HEK293 (cell line): ENCODE results near the gene MTMR2.

Experiments
- CTCF ChIA-PET: fragments of 350-600 bp; formaldehyde crosslinking; extraction: SDS; loops from one replicate; lab custom pipeline; 2021; ENCODE audit warnings: antibody characterized with exemption; lab: Yijun Ruan, JAX
- POLR2A ChIA-PET: fragments of 300-600 bp; formaldehyde crosslinking; extraction: SDS; loops from one replicate; lab custom pipeline; 2020; ENCODE audit warnings: antibody characterized with exemption, inconsistent platforms; lab: Yijun Ruan, JAX
- H3K27ac ChIP-seq: fragments of 200-500 bp; sonication (Bioruptor generic); 2 replicates; pipeline ENCODE4 v1.5.1; 2014; ENCODE audit warnings: low read depth, low read length, control low read depth, inconsistent platforms; ENCODE audit errors: extremely low read depth
- H3K36me3 ChIP-seq, 2 experiments: fragments of 200-500 bp in 1 of 2; sonication (Bioruptor generic) in 1 of 2; 1 replicate in 1 of 2; 2 replicates in 1 of 2; pipeline ENCODE4 v1.5.1; 2014 to 2017; ENCODE audit warnings: inconsistent platforms in 2 of 2, low read length in 2 of 2; ENCODE audit not compliant: control insufficient read depth in 2 of 2, insufficient read depth in 1 of 2
- H3K4me1 ChIP-seq: fragments of 200-500 bp; sonication (Bioruptor generic); 2 replicates; pipeline ENCODE4 v1.5.1; 2014; ENCODE audit warnings: mild to moderate bottlenecking, low read length, inconsistent platforms; ENCODE audit not compliant: control insufficient read depth, insufficient read depth
- H3K4me3 ChIP-seq: 2 replicates; pipeline ENCODE4 v1.5.1; 2011; ENCODE audit warnings: low read depth, mild to moderate bottlenecking, control low read depth, low read length, moderate library complexity
- H3K9me3 ChIP-seq: fragments of 200-500 bp; sonication (Bioruptor generic); 2 replicates; pipeline ENCODE4 v1.5.1; 2014; ENCODE audit warnings: low read depth, low read length, inconsistent platforms; ENCODE audit not compliant: control insufficient read depth, insufficient read depth
- MEIS1 ChIP-seq: sonication (generic); formaldehyde crosslinking; IDR thresholded peaks from 2 replicates; pipeline ENCODE4 v1.8.1; 2022; ENCODE audit warnings: missing genetic modification reagents, mild to moderate bottlenecking, borderline replicate concordance
- RBAK ChIP-seq: fragments of 450-650 bp; formaldehyde crosslinking; IDR thresholded peaks from 2 replicates; pipeline ENCODE4 v1.5.1; 2016; ENCODE audit warnings: missing biosample characterization, missing genetic modification characterization
- ZNF114 ChIP-seq: fragments of 450-650 bp; formaldehyde crosslinking; IDR thresholded peaks from 2 replicates; pipeline ENCODE4 v1.5.0; 2017; ENCODE audit warnings: missing biosample characterization, missing genetic modification characterization
- ZNF138 ChIP-seq: fragments of 450-650 bp; formaldehyde crosslinking; IDR thresholded peaks from 2 replicates; pipeline ENCODE4 v1.5.1; 2016; ENCODE audit warnings: missing biosample characterization, missing genetic modification characterization, borderline replicate concordance
- ZNF175 ChIP-seq: fragments of 450-650 bp; formaldehyde crosslinking; IDR thresholded peaks from 2 replicates; pipeline ENCODE4 v1.5.1; 2016; ENCODE audit warnings: missing biosample characterization, missing genetic modification characterization
- ZNF184 ChIP-seq: fragments of 450-650 bp; IDR thresholded peaks from 2 replicates; pipeline ENCODE4 v1.5.1; 2018; ENCODE audit warnings: missing biosample characterization, mild to moderate bottlenecking, missing genetic modification characterization
- ZNF23 ChIP-seq: fragments of 450-650 bp; formaldehyde crosslinking; IDR thresholded peaks from 2 replicates; pipeline ENCODE4 v1.5.1; 2016; ENCODE audit warnings: missing biosample characterization, missing genetic modification characterization, borderline replicate concordance
- ZNF350 ChIP-seq: fragments of 450-650 bp; formaldehyde crosslinking; IDR thresholded peaks from 2 replicates; pipeline ENCODE4 v1.5.0; 2017; ENCODE audit warnings: missing biosample characterization, mild to moderate bottlenecking, missing genetic modification characterization
- ZNF510 ChIP-seq: fragments of 450-650 bp; formaldehyde crosslinking; IDR thresholded peaks from 2 replicates; pipeline ENCODE4 v1.5.1; 2018; ENCODE audit warnings: mild to moderate bottlenecking, missing genetic modification characterization, missing biosample characterization; ENCODE audit not compliant: insufficient replicate concordance
- ZNF549 ChIP-seq: fragments of 450-650 bp; IDR thresholded peaks from 2 replicates; pipeline ENCODE4 v1.5.1; 2018; ENCODE audit warnings: missing biosample characterization, missing genetic modification characterization, mild to moderate bottlenecking, inconsistent platforms, moderate library complexity
- ZNF600 ChIP-seq: fragments of 450-650 bp; formaldehyde crosslinking; IDR thresholded peaks from 2 replicates; pipeline ENCODE4 v1.5.1; 2016; ENCODE audit warnings: missing biosample characterization, missing genetic modification characterization
- ZNF664 ChIP-seq: fragments of 450-650 bp; formaldehyde crosslinking; IDR thresholded peaks from 2 replicates; pipeline ENCODE4 v1.5.1; 2016; ENCODE audit warnings: missing biosample characterization, missing genetic modification characterization
- ZSCAN16 ChIP-seq: fragments of 450-650 bp; formaldehyde crosslinking; IDR thresholded peaks from 2 replicates; pipeline ENCODE4 v1.5.1; 2016; ENCODE audit warnings: missing biosample characterization, missing genetic modification characterization
- ZSCAN23 ChIP-seq: fragments of 450-650 bp; formaldehyde crosslinking; IDR thresholded peaks from 2 replicates; pipeline ENCODE4 v1.5.1; 2016; ENCODE audit warnings: missing biosample characterization, missing genetic modification characterization
- TF ChIP-seq, protein P1 (sequence below): fragments of 450-650 bp; formaldehyde crosslinking; IDR thresholded peaks from 2 replicates; pipeline ENCODE4 v1.5.1; 2016; ENCODE audit warnings: missing biosample characterization, missing genetic modification characterization
- TF ChIP-seq, protein P2 (sequence below): fragments of 450-650 bp; formaldehyde crosslinking; IDR thresholded peaks from 2 replicates; pipeline ENCODE4 v1.5.1; 2017; ENCODE audit warnings: missing biosample characterization, missing genetic modification characterization
- TF ChIP-seq, protein P3 (sequence below): fragments of 450-650 bp; formaldehyde crosslinking; IDR thresholded peaks from 2 replicates; pipeline ENCODE4 v1.5.1; 2016; ENCODE audit warnings: missing biosample characterization, missing genetic modification characterization
- TF ChIP-seq, protein P4 (sequence below): fragments of 450-650 bp; IDR thresholded peaks from 2 replicates; pipeline ENCODE4 v1.5.1; 2018; ENCODE audit warnings: missing biosample characterization, mild to moderate bottlenecking, missing genetic modification characterization
- TF ChIP-seq, protein P5 (sequence below): fragments of 450-650 bp; formaldehyde crosslinking; IDR thresholded peaks from 2 replicates; pipeline ENCODE4 v1.5.1; 2016; ENCODE audit warnings: missing biosample characterization, missing genetic modification characterization
- TF ChIP-seq, protein P6 (sequence below): fragments of 450-650 bp; formaldehyde crosslinking; IDR thresholded peaks from 2 replicates; pipeline ENCODE4 v1.5.1; 2016; ENCODE audit warnings: missing biosample characterization, missing genetic modification characterization
- TF ChIP-seq, protein P7 (sequence below): fragments of 450-650 bp; formaldehyde crosslinking; IDR thresholded peaks from 2 replicates; pipeline ENCODE4 v1.5.1; 2016; ENCODE audit warnings: missing biosample characterization, missing genetic modification characterization, low read depth
- TF ChIP-seq, protein P8 (sequence below): fragments of 450-650 bp; formaldehyde crosslinking; IDR thresholded peaks from 2 replicates; pipeline ENCODE4 v1.5.1; 2016; ENCODE audit warnings: missing biosample characterization, missing genetic modification characterization

MTMR2 gene

DNA sequence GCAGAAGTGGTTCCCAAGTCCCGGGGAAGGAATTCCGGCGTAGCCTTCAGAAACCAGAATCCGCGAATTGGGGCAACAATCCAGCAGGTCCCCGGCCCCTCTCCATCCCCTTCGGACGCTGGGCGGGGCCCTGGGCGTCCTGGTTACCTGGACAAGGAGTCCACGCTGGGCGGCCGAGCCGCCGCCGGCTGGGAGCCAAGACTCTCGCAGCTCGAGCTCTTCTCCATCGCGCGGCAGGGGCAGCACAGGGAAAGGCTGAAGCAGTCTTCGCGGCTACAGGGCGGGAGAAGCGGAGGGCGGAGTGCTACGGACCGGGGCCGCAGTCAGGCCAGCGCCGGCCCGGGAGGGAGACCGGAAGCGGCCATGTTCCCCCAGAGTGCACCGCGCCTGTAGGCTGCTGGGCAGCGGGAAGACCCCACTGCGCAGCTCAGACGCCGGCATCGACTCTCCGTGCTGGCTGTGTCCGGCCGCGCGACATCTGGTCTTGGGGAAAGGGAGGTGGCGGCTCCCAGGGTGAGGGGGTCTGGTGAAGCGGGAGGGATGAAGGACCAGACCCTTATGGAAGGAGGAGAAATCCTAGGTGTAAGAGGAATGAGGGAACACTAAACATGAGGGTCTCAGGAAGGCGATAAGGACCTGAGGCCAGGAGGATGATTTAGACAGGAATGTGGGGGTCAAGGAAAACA is at the start of gene MTMR2:
TSS of gene MTMR2 (minus strand) at position 380 of the 686 bp plus-strand sequence. CDS start at position 227, 153 bp downstream.
- H3K9me3 ChIP-seq: no peaks in the 10 kb centered on the region
- CTCF ChIA-PET: interaction anchor here (0.6 to 0.7 kb wide), 2 partner anchors 76 to 148 kb away, joined by 4 to 6 read pairs; no protein-coding TSS in a partner anchor
- no peaks in the 10 kb centered on the region for H3K36me3 ChIP-seq
- TF ChIP-seq, protein P1, sequence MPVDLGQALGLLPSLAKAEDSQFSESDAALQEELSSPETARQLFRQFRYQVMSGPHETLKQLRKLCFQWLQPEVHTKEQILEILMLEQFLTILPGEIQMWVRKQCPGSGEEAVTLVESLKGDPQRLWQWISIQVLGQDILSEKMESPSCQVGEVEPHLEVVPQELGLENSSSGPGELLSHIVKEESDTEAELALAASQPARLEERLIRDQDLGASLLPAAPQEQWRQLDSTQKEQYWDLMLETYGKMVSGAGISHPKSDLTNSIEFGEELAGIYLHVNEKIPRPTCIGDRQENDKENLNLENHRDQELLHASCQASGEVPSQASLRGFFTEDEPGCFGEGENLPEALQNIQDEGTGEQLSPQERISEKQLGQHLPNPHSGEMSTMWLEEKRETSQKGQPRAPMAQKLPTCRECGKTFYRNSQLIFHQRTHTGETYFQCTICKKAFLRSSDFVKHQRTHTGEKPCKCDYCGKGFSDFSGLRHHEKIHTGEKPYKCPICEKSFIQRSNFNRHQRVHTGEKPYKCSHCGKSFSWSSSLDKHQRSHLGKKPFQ: no peak
- TF ChIP-seq ZNF175 (tag by site-specific recombination) (no peak), ZSCAN23 (tag by site-specific recombination) (no peak), ZNF23 (tag by site-specific recombination) (no peak), ZNF114 (no peak), ZNF510 (tag by site-specific recombination) (no peak), ZNF350 (tag by site-specific recombination) (no peak), ZNF664 (tag by site-specific recombination) (no peak), RBAK (tag by site-specific recombination) (no peak), ZNF138 (no peak), ZSCAN16 (tag by site-specific recombination) (no peak), ZNF549 (no peak), ZNF600 (tag by site-specific recombination) (peak; percentile 40; the same call in 1 of the 2 replicates), ZNF184 (no peak), MEIS1 (CRISPR knock-in tag) (no peak)
- TF ChIP-seq, protein P2, sequence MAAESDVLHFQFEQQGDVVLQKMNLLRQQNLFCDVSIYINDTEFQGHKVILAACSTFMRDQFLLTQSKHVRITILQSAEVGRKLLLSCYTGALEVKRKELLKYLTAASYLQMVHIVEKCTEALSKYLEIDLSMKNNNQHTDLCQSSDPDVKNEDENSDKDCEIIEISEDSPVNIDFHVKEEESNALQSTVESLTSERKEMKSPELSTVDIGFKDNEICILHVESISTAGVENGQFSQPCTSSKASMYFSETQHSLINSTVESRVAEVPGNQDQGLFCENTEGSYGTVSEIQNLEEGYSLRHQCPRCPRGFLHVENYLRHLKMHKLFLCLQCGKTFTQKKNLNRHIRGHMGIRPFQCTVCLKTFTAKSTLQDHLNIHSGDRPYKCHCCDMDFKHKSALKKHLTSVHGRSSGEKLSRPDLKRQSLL: 0 out of 2 replicates have a peak, but pooled peaks have one; percentile 23
- TF ChIP-seq, protein P3, sequence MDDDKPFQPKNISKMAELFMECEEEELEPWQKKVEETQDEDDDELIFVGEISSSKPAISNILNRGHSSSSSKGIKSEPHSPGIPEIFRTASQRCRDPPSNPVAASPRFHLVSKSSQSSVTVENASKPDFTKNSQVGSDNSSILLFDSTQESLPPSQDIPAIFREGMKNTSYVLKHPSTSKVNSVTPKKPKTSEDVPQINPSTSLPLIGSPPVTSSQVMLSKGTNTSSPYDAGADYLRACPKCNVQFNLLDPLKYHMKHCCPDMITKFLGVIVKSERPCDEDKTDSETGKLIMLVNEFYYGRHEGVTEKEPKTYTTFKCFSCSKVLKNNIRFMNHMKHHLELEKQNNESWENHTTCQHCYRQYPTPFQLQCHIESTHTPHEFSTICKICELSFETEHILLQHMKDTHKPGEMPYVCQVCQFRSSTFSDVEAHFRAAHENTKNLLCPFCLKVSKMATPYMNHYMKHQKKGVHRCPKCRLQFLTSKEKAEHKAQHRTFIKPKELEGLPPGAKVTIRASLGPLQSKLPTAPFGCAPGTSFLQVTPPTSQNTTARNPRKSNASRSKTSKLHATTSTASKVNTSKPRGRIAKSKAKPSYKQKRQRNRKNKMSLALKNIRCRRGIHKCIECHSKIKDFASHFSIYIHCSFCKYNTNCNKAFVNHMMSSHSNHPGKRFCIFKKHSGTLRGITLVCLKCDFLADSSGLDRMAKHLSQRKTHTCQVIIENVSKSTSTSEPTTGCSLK (tag by site-specific recombination): no peak
- TF ChIP-seq, protein P4, sequence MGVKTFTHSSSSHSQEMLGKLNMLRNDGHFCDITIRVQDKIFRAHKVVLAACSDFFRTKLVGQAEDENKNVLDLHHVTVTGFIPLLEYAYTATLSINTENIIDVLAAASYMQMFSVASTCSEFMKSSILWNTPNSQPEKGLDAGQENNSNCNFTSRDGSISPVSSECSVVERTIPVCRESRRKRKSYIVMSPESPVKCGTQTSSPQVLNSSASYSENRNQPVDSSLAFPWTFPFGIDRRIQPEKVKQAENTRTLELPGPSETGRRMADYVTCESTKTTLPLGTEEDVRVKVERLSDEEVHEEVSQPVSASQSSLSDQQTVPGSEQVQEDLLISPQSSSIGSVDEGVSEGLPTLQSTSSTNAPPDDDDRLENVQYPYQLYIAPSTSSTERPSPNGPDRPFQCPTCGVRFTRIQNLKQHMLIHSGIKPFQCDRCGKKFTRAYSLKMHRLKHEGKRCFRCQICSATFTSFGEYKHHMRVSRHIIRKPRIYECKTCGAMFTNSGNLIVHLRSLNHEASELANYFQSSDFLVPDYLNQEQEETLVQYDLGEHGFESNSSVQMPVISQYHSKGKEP: no peak
- TF ChIP-seq, protein P5, sequence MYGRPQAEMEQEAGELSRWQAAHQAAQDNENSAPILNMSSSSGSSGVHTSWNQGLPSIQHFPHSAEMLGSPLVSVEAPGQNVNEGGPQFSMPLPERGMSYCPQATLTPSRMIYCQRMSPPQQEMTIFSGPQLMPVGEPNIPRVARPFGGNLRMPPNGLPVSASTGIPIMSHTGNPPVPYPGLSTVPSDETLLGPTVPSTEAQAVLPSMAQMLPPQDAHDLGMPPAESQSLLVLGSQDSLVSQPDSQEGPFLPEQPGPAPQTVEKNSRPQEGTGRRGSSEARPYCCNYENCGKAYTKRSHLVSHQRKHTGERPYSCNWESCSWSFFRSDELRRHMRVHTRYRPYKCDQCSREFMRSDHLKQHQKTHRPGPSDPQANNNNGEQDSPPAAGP (tag by site-specific recombination): peak; percentile 44; the same call in 1 of the 2 replicates
- TF ChIP-seq, protein P6, sequence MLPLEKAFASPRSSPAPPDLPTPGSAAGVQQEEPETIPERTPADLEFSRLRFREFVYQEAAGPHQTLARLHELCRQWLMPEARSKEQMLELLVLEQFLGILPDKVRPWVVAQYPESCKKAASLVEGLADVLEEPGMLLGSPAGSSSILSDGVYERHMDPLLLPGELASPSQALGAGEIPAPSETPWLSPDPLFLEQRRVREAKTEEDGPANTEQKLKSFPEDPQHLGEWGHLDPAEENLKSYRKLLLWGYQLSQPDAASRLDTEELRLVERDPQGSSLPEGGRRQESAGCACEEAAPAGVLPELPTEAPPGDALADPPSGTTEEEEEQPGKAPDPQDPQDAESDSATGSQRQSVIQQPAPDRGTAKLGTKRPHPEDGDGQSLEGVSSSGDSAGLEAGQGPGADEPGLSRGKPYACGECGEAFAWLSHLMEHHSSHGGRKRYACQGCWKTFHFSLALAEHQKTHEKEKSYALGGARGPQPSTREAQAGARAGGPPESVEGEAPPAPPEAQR: no peak
- TF ChIP-seq, protein P7, sequence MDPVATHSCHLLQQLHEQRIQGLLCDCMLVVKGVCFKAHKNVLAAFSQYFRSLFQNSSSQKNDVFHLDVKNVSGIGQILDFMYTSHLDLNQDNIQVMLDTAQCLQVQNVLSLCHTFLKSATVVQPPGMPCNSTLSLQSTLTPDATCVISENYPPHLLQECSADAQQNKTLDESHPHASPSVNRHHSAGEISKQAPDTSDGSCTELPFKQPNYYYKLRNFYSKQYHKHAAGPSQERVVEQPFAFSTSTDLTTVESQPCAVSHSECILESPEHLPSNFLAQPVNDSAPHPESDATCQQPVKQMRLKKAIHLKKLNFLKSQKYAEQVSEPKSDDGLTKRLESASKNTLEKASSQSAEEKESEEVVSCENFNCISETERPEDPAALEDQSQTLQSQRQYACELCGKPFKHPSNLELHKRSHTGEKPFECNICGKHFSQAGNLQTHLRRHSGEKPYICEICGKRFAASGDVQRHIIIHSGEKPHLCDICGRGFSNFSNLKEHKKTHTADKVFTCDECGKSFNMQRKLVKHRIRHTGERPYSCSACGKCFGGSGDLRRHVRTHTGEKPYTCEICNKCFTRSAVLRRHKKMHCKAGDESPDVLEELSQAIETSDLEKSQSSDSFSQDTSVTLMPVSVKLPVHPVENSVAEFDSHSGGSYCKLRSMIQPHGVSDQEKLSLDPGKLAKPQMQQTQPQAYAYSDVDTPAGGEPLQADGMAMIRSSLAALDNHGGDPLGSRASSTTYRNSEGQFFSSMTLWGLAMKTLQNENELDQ: no peak
- TF ChIP-seq, protein P8, sequence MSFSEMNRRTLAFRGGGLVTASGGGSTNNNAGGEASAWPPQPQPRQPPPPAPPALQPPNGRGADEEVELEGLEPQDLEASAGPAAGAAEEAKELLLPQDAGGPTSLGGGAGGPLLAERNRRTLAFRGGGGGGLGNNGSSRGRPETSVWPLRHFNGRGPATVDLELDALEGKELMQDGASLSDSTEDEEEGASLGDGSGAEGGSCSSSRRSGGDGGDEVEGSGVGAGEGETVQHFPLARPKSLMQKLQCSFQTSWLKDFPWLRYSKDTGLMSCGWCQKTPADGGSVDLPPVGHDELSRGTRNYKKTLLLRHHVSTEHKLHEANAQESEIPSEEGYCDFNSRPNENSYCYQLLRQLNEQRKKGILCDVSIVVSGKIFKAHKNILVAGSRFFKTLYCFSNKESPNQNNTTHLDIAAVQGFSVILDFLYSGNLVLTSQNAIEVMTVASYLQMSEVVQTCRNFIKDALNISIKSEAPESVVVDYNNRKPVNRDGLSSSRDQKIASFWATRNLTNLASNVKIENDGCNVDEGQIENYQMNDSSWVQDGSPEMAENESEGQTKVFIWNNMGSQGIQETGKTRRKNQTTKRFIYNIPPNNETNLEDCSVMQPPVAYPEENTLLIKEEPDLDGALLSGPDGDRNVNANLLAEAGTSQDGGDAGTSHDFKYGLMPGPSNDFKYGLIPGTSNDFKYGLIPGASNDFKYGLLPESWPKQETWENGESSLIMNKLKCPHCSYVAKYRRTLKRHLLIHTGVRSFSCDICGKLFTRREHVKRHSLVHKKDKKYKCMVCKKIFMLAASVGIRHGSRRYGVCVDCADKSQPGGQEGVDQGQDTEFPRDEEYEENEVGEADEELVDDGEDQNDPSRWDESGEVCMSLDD: peak; percentile 25; the same call in 1 of the 2 replicates

More for the DNA sequence above, at the start of gene MTMR2:
- POLR2A ChIA-PET: interaction anchor here (0.6 to 3.0 kb wide), 8 partner anchors 11 to 1768 kb away, joined by 3 to 11 read pairs (median 4); partner anchors contain the start of genes CCDC82, CEP57, JRKL and MAML2
- H3K4me1 ChIP-seq: no peaks in the 10 kb centered on the region
- H3K27ac ChIP-seq: peak within 1 kb of the TSS; percentile 74
- H3K4me3 ChIP-seq: peak within 1 kb of the TSS; percentile 94
